Sigmoid colon (tissue), 4 donors: Measurements from ENCODE around the gene TMEM209.

Experiments used
- CTCF ChIP-seq, 4 experiments: fragments of 450-650 bp in 3 of 4; fragments of 200-600 bp in 1 of 4; IDR thresholded peaks; one replicate each; pipeline ENCODE4 v1.5.1; 2016 to 2019; ENCODE audit warnings: antibody characterized with exemption in 4 of 4, mild to moderate bottlenecking in 3 of 4, moderate library complexity in 2 of 4
- EP300 ChIP-seq, 4 donors: sonication (generic); formaldehyde crosslinking; IDR thresholded peaks; one replicate each; pipeline ENCODE4 v1.6.1; 2017; ENCODE audit warnings: antibody characterized with exemption in 4 of 4
- POLR2A ChIP-seq, 2 donors: fragments of 450-650 bp; IDR thresholded peaks; one replicate each; pipeline ENCODE4 v1.6.1; 2016; ENCODE audit warnings: antibody characterized with exemption in 2 of 2, mild to moderate bottlenecking in 2 of 2, moderate library complexity in 2 of 2
- POLR2AphosphoS5 ChIP-seq, 4 donors: sonication (generic); formaldehyde crosslinking; IDR thresholded peaks; one replicate each; pipeline ENCODE4 v1.6.1; 2017; ENCODE audit warnings: antibody characterized with exemption in 4 of 4

- TF ChIP-seq POLR2A (IDR thresholded peaks at IDR 0.05) (no peak), CTCF (IDR thresholded peaks at IDR 0.05) (no peak), EP300 (IDR thresholded peaks at IDR 0.05) (no peak), POLR2AphosphoS5 (IDR thresholded peaks at IDR 0.05) (no peak)
These were observed 53.4 kb downstream of the TMEM209 start for GRCh38 chr7:130151591-130152492.
